ENCODE results near the gene CCR7.

CCR7 gene

DNA sequence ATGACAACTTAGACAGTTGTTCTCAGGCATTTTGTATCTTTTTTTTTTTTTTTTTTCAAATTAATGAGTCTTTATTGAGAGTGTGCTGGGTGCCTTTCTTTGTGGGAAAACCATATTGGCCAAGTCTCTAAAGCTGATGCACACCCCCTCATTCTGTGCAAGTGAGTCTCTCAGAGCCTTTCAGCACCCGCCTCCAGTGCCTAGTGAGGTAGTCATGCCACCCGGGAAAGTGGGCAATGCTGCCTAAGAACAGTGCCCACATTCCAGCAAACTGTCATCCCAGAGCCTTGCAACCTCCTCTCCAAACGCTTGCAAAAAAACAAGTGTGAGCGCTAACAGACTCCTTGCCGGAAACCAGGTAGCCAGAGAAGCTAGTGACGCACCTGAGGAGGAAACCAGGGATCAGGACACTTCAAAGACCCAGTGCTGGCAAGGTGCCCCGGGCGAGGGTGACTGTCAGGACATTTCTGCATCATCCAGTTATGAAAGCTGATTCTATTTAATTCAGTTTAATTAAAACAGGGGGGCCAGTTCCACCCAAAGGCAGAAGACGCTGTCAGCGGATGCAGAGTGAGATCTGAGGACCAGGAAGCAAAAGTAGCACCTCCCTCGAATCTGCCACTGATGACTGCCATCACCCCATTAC lies 47.5 kb upstream of the CCR7 start:
- Histone ChIP-seq H4K20me1 (ENCODE audit: insufficient read depth, low read length) (no peaks in the 10 kb centered on the region), H3K4me2 (ENCODE audit: low read depth, low read length) (no peak overlapping the region), H3K9me2 (replicated peaks; ENCODE audit: insufficient read depth, low read length) (no peaks in the 10 kb centered on the region), H3K9ac (ENCODE audit: low read length) (no peak overlapping the region), H3K27me3 (replicated peaks; ENCODE audit: insufficient read depth, low read length) (no peaks in the 10 kb centered on the region), H3F3A (ENCODE audit: insufficient read depth, low read length) (peaks cover 4% of the 10 kb centered on the region), H2AFZ (ENCODE audit: low read length) (no peak overlapping the region), H3K27ac (ENCODE audit: low read length) (no peak overlapping the region), H3K4me1 (ENCODE audit: low read length) (peaks cover 18% of the 10 kb centered on the region), H3K36me3 (replicated peaks; ENCODE audit: insufficient read depth, low read length) (no peaks in the 10 kb centered on the region), H3K79me2 (ENCODE audit: low read length) (no peaks in the 10 kb centered on the region), H3K4me3 (ENCODE audit: low read length) (no peak overlapping the region), H3K9me3 (replicated peaks; ENCODE audit: insufficient read depth, low read length) (no peaks in the 10 kb centered on the region)
- DNase-seq = no peak
- TF ChIP-seq EZH2phosphoT487 (IDR thresholded peaks at IDR 0.05; ENCODE audit: low read length) = no peak
- TF ChIP-seq, protein P1, sequence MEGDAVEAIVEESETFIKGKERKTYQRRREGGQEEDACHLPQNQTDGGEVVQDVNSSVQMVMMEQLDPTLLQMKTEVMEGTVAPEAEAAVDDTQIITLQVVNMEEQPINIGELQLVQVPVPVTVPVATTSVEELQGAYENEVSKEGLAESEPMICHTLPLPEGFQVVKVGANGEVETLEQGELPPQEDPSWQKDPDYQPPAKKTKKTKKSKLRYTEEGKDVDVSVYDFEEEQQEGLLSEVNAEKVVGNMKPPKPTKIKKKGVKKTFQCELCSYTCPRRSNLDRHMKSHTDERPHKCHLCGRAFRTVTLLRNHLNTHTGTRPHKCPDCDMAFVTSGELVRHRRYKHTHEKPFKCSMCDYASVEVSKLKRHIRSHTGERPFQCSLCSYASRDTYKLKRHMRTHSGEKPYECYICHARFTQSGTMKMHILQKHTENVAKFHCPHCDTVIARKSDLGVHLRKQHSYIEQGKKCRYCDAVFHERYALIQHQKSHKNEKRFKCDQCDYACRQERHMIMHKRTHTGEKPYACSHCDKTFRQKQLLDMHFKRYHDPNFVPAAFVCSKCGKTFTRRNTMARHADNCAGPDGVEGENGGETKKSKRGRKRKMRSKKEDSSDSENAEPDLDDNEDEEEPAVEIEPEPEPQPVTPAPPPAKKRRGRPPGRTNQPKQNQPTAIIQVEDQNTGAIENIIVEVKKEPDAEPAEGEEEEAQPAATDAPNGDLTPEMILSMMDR (IDR thresholded peaks at IDR 0.05; ENCODE audit: low read length) = no peak
- no peak for TF ChIP-seq EZH2 (optimal IDR thresholded peaks at IDR 0.05; ENCODE audit: low read depth, low read length)

DNA sequence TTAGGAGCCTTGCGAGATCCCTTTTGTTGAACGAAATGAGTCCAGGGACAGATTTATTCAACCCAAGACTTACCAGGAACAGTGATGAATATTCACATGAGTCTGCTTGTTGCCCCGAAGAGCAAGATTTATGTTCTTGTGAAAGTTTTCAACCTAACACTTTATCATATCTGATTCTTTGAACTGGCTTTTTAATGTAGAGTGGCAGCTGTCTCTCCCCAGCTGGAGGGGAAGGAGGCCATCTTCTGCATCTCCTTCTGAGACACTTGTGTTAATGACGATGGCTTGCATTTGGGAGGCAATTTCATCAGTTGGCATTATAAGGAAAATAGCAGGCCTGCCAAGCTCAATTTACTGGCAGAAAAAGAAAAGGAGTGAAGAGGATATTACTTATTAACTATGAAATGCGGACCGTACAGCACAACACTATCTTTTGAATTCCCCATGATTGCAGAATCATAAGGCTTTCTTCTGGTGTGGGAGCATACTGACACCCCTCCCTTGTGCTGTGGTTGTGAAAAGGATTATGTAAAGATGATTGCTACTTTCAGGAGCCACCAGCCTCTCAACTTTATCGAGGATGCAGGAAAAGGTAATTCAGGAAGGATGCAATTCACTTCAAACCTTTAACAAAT lies 46.7 kb upstream of the CCR7 start:
- no peak overlapping the region for H3K27ac ChIP-seq (ENCODE audit: low read length)
- no peak overlapping the region for H3K4me2 ChIP-seq (ENCODE audit: low read depth, low read length)
- TF ChIP-seq EZH2phosphoT487 (IDR thresholded peaks at IDR 0.05; ENCODE audit: low read length) (no peak), EZH2 (optimal IDR thresholded peaks at IDR 0.05; ENCODE audit: low read depth, low read length) (no peak)
- TF ChIP-seq, protein P1 (IDR thresholded peaks at IDR 0.05; ENCODE audit: low read length) = no peak
- no peaks in the 10 kb centered on the region for H3K36me3 ChIP-seq (replicated peaks; ENCODE audit: insufficient read depth, low read length)
- no peaks in the 10 kb centered on the region for H4K20me1 ChIP-seq (ENCODE audit: insufficient read depth, low read length)
- H2AFZ ChIP-seq (ENCODE audit: low read length) = no peak overlapping the region
- DNase-seq = no peak
- peaks cover 18% of the 10 kb centered on the region for H3K4me1 ChIP-seq (ENCODE audit: low read length)
- H3K27me3 ChIP-seq (replicated peaks; ENCODE audit: insufficient read depth, low read length) = no peaks in the 10 kb centered on the region
- no peak overlapping the region for H3K9ac ChIP-seq (ENCODE audit: low read length)
- H3K9me3 ChIP-seq (replicated peaks; ENCODE audit: insufficient read depth, low read length) = no peaks in the 10 kb centered on the region
- no peaks in the 10 kb centered on the region for H3K79me2 ChIP-seq (ENCODE audit: low read length)
- no peak overlapping the region for H3K4me3 ChIP-seq (ENCODE audit: low read length)
- no peaks in the 10 kb centered on the region for H3K9me2 ChIP-seq (replicated peaks; ENCODE audit: insufficient read depth, low read length)
- peaks cover 4% of the 10 kb centered on the region for H3F3A ChIP-seq (ENCODE audit: insufficient read depth, low read length)

DNA sequence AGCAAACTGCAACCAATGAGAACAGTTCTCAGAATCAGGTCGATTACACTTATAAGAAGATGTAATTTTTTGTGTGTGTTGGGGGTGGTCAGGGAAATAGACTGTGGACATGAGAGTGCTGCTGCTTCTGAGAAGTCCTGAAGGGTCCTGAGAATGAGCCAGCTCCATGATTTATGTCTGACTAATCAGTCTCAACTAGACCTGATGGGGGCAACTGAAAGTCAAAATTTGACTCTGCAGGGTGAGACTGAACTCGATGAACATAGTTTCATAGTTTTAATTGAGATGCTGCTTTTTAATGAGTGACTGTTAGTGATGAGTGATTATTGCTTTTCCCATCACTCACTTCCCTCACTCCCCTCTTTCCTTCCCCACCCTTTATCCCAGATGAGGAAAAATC lies 45.1 kb upstream of the CCR7 start:
- H3K4me2 ChIP-seq (ENCODE audit: low read depth, low read length) = no peak overlapping the region
- TF ChIP-seq EZH2phosphoT487 (IDR thresholded peaks at IDR 0.05; ENCODE audit: low read length) = no peak
- TF ChIP-seq, protein P1 (IDR thresholded peaks at IDR 0.05; ENCODE audit: low read length) = no peak
- no peak for TF ChIP-seq EZH2 (optimal IDR thresholded peaks at IDR 0.05; ENCODE audit: low read depth, low read length)

More for the DNA sequence above, 45.1 kb upstream of the CCR7 start:
- Histone ChIP-seq H3K9ac (ENCODE audit: low read length) (no peak overlapping the region), H3K9me3 (replicated peaks; ENCODE audit: insufficient read depth, low read length) (no peaks in the 10 kb centered on the region), H3K4me1 (ENCODE audit: low read length) (peaks cover 10% of the 10 kb centered on the region), H3K27me3 (replicated peaks; ENCODE audit: insufficient read depth, low read length) (no peaks in the 10 kb centered on the region), H3K9me2 (replicated peaks; ENCODE audit: insufficient read depth, low read length) (no peaks in the 10 kb centered on the region), H2AFZ (ENCODE audit: low read length) (no peak overlapping the region), H3K4me3 (ENCODE audit: low read length) (no peak overlapping the region), H3K27ac (ENCODE audit: low read length) (no peak overlapping the region), H3K79me2 (ENCODE audit: low read length) (no peaks in the 10 kb centered on the region), H3K36me3 (replicated peaks; ENCODE audit: insufficient read depth, low read length) (no peaks in the 10 kb centered on the region), H4K20me1 (ENCODE audit: insufficient read depth, low read length) (no peaks in the 10 kb centered on the region), H3F3A (ENCODE audit: insufficient read depth, low read length) (no peaks in the 10 kb centered on the region; the same call in 1 of the 2 replicates)
- DNase-seq = no peak
